HCT116 (cell line): Measurements from ENCODE around the gene SH2B2. TPM values are rescaled to one million over a fixed set of nuclear protein-coding genes. Genes with fewer than 3 reads are reported as not detected.

Source experiments
- ATAC-seq: fragments of 200-7000 bp; cut with Tn5 transposase; 2 replicates; pipeline ENCODE4 v1.9.1; 2020; ENCODE audit warnings: mild to moderate bottlenecking, moderate library complexity
- BruUV-seq: library from RNA; stranded (reverse); fragments of 400-500 nt; replicated peaks from 2 replicates; lab custom pipeline; 2021; lab: Mats Ljungman, UMichigan
- CTCF ChIA-PET: fragments of 300-600 bp; sonication (Branson Sonifier 250); formaldehyde crosslinking; loops from one replicate; lab custom pipeline; 2021; ENCODE audit warnings: antibody characterized with exemption; lab: Charles Lee
- POLR2A ChIA-PET: fragments of 300-600, 350-600 bp; sonication (Branson Sonifier 250); formaldehyde crosslinking; loops from one replicate; lab custom pipeline; 2021; ENCODE audit warnings: antibody characterized with exemption; lab: Charles Lee
- RAD21 ChIA-PET, 2 experiments: fragments of 300-600 bp; sonication (Branson Sonifier 250); formaldehyde crosslinking; loops; one replicate each; lab custom pipeline; 2023; ENCODE audit warnings: low total read pairs in 2 of 2; ENCODE audit not compliant: uncharacterized antibody in 2 of 2, unreplicated experiment in 2 of 2, low non-redundant PET in 1 of 2; lab: Charles Lee
- DNase-seq: peaks from one replicate; pipeline ENCODE4 v3.0.0-alpha.2; 2010; ENCODE audit warnings: low read depth, low spot score
- H2AFZ ChIP-seq: fragments of 200-600 bp; shearing (Covaris generic), sonication (generic); 2 replicates; pipeline ENCODE4 v1.6.1; 2017; ENCODE audit warnings: low read depth, mixed run types, mixed read lengths, antibody characterized with exemption, low read length; ENCODE audit not compliant: poor library complexity, severe bottlenecking
- H3K27ac ChIP-seq: 2 replicates; pipeline ENCODE4 v1.5.1; 2012; ENCODE audit warnings: low read depth, low read length
- H3K27me3 ChIP-seq: fragments of 200-600 bp; sonication (generic); 2 replicates; pipeline ENCODE4 v1.6.1; 2016; ENCODE audit warnings: mixed run types, low read length, mixed read lengths; ENCODE audit not compliant: insufficient read depth
- H3K36me3 ChIP-seq, 2 experiments: fragments of 200-500 bp in 1 of 2; fragments of 200-600 bp in 1 of 2; sonication (Bioruptor generic) in 1 of 2; sonication (generic) in 1 of 2; 2 replicates each; pipeline versions ENCODE4 v1.5.1 to v1.6.1; 2014 to 2016; ENCODE audit warnings: low read length in 2 of 2, inconsistent platforms in 1 of 2, mixed read lengths in 1 of 2, mixed run types in 1 of 2; ENCODE audit not compliant: insufficient read depth in 2 of 2, control insufficient read depth in 1 of 2
- H3K4me1 ChIP-seq, 2 experiments: fragments of 200-600 bp in 1 of 2; sonication (generic) in 1 of 2; 2 replicates each; pipeline versions ENCODE4 v1.5.1 to v1.6.1; 2012 to 2017; ENCODE audit warnings: low read length in 2 of 2, inconsistent platforms in 1 of 2, mild to moderate bottlenecking in 1 of 2, mixed read lengths in 1 of 2, mixed run types in 1 of 2, moderate library complexity in 1 of 2; ENCODE audit not compliant: insufficient read depth in 2 of 2, control insufficient read depth in 1 of 2
- H3K4me2 ChIP-seq: fragments of 200-600 bp; sonication (generic); 2 replicates; pipeline ENCODE4 v1.6.1; 2017; ENCODE audit warnings: mixed run types, low read length, mixed read lengths
- H3K4me3 ChIP-seq, 2 experiments: fragments of 200-600 bp in 1 of 2; sonication (generic) in 1 of 2; replicated peaks in 1 of 2; 2 replicates each; pipeline ENCODE4 v1.5.1; 2011 to 2016; ENCODE audit warnings: low read length in 2 of 2, control low read depth in 1 of 2, low read depth in 1 of 2, mild to moderate bottlenecking in 1 of 2, mixed read lengths in 1 of 2, mixed run types in 1 of 2
- H3K79me2 ChIP-seq: fragments of 200-600 bp; sonication (generic); 2 replicates; pipeline ENCODE4 v1.6.1; 2017; ENCODE audit warnings: mild to moderate bottlenecking, mixed run types, low read length, moderate library complexity, mixed read lengths; ENCODE audit not compliant: insufficient read depth
- H3K9ac ChIP-seq: fragments of 200-600 bp; sonication (generic); 2 replicates; pipeline ENCODE4 v1.6.1; 2016; ENCODE audit warnings: low read length, mixed read lengths
- H3K9me2 ChIP-seq: fragments of 200-600 bp; sonication (generic), shearing (Covaris generic); 2 replicates; pipeline ENCODE4 v1.6.1; 2017; ENCODE audit warnings: mixed run types, mild to moderate bottlenecking, moderate library complexity; ENCODE audit not compliant: insufficient read depth
- H3K9me3 ChIP-seq, 2 experiments: fragments of 200-500 bp in 1 of 2; fragments of 200-600 bp in 1 of 2; sonication (Bioruptor generic) in 1 of 2; sonication (generic) in 1 of 2; 2 replicates each; pipeline ENCODE4 v1.6.1; 2014 to 2017; ENCODE audit warnings: low read length in 2 of 2, mixed read lengths in 2 of 2, inconsistent platforms in 1 of 2, low read depth in 1 of 2, mild to moderate bottlenecking in 1 of 2, mixed run types in 1 of 2, moderate library complexity in 1 of 2; ENCODE audit not compliant: control insufficient read depth in 1 of 2, insufficient read depth in 1 of 2
- H4K20me1 ChIP-seq: fragments of 200-600 bp; sonication (generic), shearing (Covaris generic); 2 replicates; pipeline ENCODE4 v1.6.1; 2017; ENCODE audit warnings: mixed run types, mild to moderate bottlenecking, moderate library complexity; ENCODE audit not compliant: insufficient read depth
- CEBPB ChIP-seq: IDR thresholded peaks from 2 replicates; pipeline ENCODE4 v1.6.1; 2012; ENCODE audit warnings: low read depth
- CTCF ChIP-seq, 3 experiments: fragments of 200-600 bp in 1 of 3; sonication (generic) in 1 of 3; IDR thresholded peaks in 2 of 3; conservative IDR thresholded peaks in 1 of 3; 2 replicates each; pipeline ENCODE4 v1.5.1; 2012 to 2017; ENCODE audit warnings: low read depth in 2 of 3, low read length in 2 of 3, antibody characterized with exemption in 1 of 3, borderline replicate concordance in 1 of 3, control low read depth in 1 of 3, mild to moderate bottlenecking in 1 of 3, mixed read lengths in 1 of 3, mixed run types in 1 of 3, moderate library complexity in 1 of 3; ENCODE audit not compliant: insufficient read depth in 1 of 3
- MAX ChIP-seq: IDR thresholded peaks from 2 replicates; pipeline ENCODE4 v1.6.1; 2012
- POLR2AphosphoS5 ChIP-seq: IDR thresholded peaks from 2 replicates; pipeline ENCODE4 v1.6.1; 2011; ENCODE audit warnings: mild to moderate bottlenecking, low read depth, low read length, moderate library complexity
- RAD21 ChIP-seq: IDR thresholded peaks from 2 replicates; pipeline ENCODE4 v1.6.1; 2012; ENCODE audit warnings: low read depth, mild to moderate bottlenecking
- ZBTB33 ChIP-seq: IDR thresholded peaks from 2 replicates; pipeline ENCODE4 v1.6.1; 2011; ENCODE audit warnings: mild to moderate bottlenecking, low read length, moderate library complexity; ENCODE audit not compliant: insufficient replicate concordance; ENCODE audit errors: extremely low read depth
- intact Hi-C: fragments of 100-400 bp; cut with micrococcal nuclease; formaldehyde crosslinking; loops from 2 replicates; pipeline ENCODE4 v1.10.0; 2022
- total RNA-seq: library from RNA; stranded (reverse); gene quantifications from one replicate; pipeline ENCODE4 v1.2.1, GENCODE V29; 2021; ENCODE audit not compliant: unreplicated experiment

Gene SH2B2
- total RNA-seq, 1 experiment from 2014 or later = 11.8 TPM

GRCh38 chr7:102320181-102320580 is 33.5 kb downstream of the SH2B2 start:
- Histone ChIP-seq H3K9ac (no peak overlapping the region), H4K20me1 (no peaks in the 10 kb centered on the region), H3K4me1 (peaks cover 9 to 10% of the 10 kb centered on the region in 2 experiments), H3K9me3 (no peaks in the 10 kb centered on the region), H3K79me2 (no peaks in the 10 kb centered on the region), H3K9me2 (no peaks in the 10 kb centered on the region), H3K36me3 (no peaks in the 10 kb centered on the region; a peak in 1 of 4 replicates), H3K27me3 (no peaks in the 10 kb centered on the region), H2AFZ (no peak overlapping the region), H3K4me2 (no peak overlapping the region), H3K27ac (no peak overlapping the region), H3K4me3 (no peak overlapping the region)
- intact Hi-C loops = no loop called here
- TF ChIP-seq RAD21 (no peak), CTCF (IDR thresholded peaks at IDR 0.05 in 2 of 3, conservative IDR thresholded peaks at IDR 0.05 in 1 of 3; ENCODE audit: borderline replicate concordance in 1 of 3, insufficient read depth in 1 of 3, low read depth in 2 of 3, low read length in 2 of 3) (no peak), MAX (no peak), ZBTB33 (no peak), CEBPB (no peak), POLR2AphosphoS5 (no peak)
- BruUV-seq = no TSS peak
- ChIA-PET CTCF (no interaction called here), POLR2A (no interaction called here), RAD21 (no interaction called here)
- no peak for ATAC-seq
- DNase-seq = no peak
